G401 (cell line): ENCODE data around the gene SAMD9L. TPM values are rescaled to one million over a fixed set of nuclear protein-coding genes. Genes with fewer than 3 reads are reported as not detected.

Source experiments
- DNase-seq: peaks from one replicate; pipeline ENCODE4 v3.0.0-alpha.2; 2015; ENCODE audit warnings: low spot score
- in situ Hi-C: cut with HindIII; loops from 2 replicates; pipeline ENCODE4 v1.10.0; 2016; ENCODE audit warnings: low sequenced_read_pairs, mixed read lengths
- total RNA-seq: library from RNA; depleted of rRNA; stranded (reverse); fragments of >200 nt; shearing (Covaris generic); gene quantifications from 2 replicates; pipeline ENCODE4 v1.2.3, GENCODE V29; 2014; rRNA removed

The SAMD9L gene
- total RNA-seq, 1 experiment from 2014 or later, result not detected

DNA sequence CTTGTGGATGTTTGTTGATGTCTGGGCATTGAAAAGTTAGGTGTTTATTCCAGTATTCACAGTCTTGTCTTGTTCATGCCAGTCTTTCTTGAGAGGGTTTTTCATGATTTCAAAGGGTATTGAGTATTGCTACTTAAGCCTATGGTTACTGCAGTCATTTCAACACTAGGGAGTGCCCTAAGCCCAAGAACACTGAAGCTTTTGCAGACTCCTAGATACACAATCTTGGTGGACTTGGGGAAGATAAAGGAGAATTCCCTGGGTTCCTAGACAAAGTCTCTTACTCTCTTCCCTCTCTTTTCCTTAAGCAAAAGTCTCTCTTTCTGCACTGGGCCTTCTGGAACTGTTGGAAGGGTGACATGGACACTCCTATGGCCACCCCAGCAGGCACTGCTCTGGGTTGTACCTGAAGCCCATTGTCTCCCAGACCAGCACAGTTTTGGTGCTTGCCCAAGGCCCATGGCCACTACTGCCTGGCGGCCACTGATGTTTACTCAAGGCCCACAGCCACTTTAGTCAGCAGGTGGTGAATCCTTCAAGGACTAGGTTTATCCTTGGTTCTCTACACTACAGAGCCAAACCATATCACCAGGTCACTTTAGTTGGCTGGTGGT is 55.3 kb downstream of the SAMD9L start:
- DNase-seq, result no peak
- in situ Hi-C loops, result no loop called here

Other genes starting within 250 kb of the SAMD9L start
- not detected in 2 replicates for gene SAMD9, start 30.4 kb downstream of the SAMD9L start, total RNA-seq
- not detected in 2 replicates for gene HEPACAM2, start 78.1 kb upstream of the SAMD9L start, total RNA-seq
- gene VPS50, start 84.0 kb upstream of the SAMD9L start, total RNA-seq, result 10.6 and 24.6 TPM in 2 replicates